ENCODE measurements around the gene QRFPR.
"Not testable (repeated sequence)": the region's sequence is repeated elsewhere in the genome, so short reads cannot be mapped to it uniquely, and the experiment has no call there.

The QRFPR gene

GRCh38 chr4:121380776-121381462, at the start of gene QRFPR:
TSS of gene QRFPR (minus strand) at chr4:121381018. CDS start at chr4:121380647, 371 bp downstream.
- no peak for DNase-seq

- no peak for DNase-seq
These were observed 47.9 kb upstream of the QRFPR start for GRCh38 chr4:121428721-121429120.

DNA sequence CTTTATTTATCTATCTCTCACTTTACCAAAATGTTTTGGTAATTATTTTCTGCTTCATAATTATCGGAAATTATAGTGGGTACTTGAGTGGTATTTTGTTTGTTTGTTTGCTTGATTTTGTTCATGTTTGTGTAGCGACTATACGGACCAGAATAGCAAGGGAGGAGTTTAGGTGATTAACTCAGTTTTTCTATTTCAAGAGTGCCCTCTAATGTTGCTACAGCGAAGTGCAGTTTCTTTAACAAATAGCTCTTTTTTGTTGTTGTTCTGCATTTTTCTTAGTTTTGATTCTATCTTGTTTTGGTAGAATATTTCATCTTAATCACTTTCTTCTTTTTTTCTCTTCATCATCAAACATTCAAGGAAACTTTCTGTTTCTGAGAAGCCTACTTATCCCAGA, 40.8 kb upstream of the QRFPR start:
- no peak for DNase-seq

DNA sequence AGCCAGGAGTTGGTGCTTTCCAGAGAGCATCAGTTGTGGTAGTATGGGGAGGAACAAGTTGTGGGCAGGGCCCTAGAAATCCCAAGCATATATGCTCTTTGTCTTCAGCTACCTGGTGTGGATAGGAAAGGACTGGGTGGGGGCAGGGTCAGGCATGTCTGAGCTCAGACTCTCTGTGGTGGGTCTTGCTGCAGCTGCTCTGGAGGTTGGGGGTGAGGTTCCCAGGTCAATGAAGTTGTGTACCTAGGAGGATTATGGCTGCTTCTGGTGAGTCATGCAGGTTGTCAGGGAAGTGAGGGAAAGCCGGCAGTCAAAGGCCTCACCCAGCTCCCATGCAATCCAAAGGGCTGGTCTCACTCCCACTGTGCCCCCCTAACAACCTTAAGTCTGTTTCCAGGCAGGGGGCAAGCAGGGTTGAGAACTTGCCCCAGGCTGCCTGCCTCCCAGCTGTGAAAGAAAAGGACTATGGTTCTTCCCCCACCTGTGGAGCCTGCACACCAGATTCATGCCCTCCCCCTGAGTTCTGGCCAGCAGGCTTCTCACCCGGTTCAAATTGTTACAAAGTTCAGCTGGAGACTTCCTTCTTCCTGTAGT, 30.4 kb upstream of the QRFPR start:
- no peak for DNase-seq

- DNase-seq: not testable (repeated sequence)
These were observed 27.7 kb upstream of the QRFPR start for GRCh38 chr4:121408567-121408966.

DNA sequence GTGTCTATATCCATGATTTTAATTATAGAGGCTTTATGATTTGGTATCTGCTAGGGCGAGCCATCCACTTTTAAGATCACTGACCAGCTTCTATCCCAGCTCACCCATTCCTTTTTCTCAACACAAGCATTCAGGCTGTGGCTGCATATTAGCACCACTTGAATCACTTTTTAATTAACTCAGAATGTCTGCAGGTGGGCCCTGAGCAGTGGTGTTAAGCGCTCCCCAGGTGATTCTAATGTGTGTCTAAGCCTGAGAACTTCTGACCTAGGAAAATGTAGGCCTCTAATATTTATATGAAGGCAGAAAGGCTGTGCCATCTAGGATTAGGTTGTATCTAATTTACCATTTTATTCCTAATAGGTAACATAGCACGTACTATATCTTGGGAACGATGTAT, 19.8 kb upstream of the QRFPR start:
- no peak for DNase-seq

- DNase-seq: no peak
These were observed 17.3 kb upstream of the QRFPR start for GRCh38 chr4:121397941-121398601.

DNA sequence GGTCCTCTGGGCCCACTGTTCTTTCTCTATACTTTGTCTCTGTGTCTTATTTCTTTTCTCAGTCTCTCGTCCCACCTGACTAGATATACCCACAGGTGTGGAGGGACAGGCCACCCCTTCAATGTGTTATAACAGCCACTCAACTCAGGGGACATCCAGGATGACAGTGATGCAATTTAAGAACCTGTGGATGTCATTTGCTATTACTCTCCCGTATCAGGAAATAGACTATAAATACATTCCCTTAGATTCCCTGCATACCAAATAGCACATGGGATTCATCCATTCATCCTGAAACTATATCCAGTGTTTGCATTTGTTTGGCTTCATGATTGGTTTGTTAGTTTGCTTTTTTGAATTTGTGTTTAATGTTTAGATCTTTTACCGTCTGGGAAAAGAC, 16.6 kb upstream of the QRFPR start:
- DNase-seq: no peak

DNA sequence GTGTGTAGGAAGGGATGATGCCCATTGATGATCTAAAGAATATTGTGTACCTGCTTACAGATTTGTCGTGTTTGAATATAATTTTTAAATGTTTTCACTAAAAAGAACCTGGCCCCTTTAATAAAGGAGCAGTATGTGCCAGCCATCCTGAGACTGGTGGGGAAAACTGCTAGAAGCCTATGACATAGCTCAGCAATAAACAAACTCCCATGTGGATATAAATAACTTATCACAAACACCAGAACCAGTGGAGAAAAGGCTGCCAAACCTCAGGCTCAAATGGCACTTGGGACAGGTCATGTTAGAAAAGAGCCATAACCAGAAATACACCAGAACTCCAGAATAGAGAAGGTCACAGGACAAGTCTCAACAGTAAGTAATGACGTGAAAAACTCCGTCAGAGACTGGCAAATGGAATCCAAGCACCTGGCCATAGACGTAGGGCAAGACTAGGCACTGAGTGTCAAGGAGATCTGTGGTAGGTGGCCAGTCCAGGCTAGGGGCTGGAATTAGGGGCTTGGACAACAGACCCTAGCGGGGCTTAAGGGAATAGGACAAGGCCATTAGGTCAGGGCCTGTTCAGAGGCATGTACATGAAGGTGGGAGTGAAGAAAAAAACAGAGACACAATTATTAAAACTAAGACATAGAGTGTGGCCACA, 11.7 kb upstream of the QRFPR start:
- DNase-seq: no peak

GRCh38 chr4:121390335-121390734, 9.5 kb upstream of the QRFPR start:
- DNase-seq: no peak

GRCh38 chr4:121379276-121379675, 1.5 kb downstream of the QRFPR start:
- no peak for DNase-seq

GRCh38 chr4:121377076-121377475, 3.7 kb downstream of the QRFPR start:
- DNase-seq: no peak

DNA sequence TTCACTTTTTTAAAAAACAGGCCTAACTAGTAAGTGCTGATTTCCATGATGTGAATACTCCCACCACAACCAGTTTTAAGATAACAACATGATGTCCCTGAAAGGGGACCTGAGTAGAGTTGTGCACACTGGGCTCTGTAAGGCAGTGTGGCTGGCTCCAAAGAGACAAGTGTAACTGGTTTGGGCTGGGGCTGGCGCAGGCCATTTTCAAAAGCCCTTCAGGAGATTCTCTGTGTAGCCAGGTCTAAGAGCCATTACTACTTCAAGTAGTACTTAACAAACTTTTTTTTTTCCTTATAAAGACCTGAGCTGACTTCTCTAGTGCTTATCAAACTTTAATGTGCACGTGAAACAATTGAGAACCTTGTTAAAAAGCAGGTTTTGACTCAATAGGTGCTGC, 4.3 kb downstream of the QRFPR start:
- no peak for DNase-seq

- no peak for DNase-seq
These were observed 4.7 kb downstream of the QRFPR start for GRCh38 chr4:121376097-121376496.

- no peak for DNase-seq
These were observed 5.6 kb downstream of the QRFPR start for GRCh38 chr4:121375262-121375661.

DNA sequence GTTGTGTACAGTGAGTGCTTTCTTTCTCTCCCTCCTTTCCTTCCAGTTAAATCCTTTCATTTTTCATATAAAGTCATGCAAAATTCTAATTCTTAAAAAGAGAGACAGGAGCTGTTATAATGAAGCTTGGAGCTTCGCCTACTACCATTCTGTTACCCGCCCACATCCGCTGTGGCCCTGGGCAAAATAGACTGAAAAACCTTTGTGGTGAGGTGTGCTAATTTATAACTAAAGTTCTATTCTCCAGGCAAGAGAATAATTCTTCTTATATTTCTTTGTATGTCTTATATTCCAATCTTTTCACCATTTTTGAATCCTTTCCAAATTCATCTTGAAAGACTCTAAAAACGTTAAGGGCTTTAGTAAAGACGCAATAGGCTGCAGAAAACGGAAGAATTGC, 7.0 kb downstream of the QRFPR start:
- DNase-seq: no peak

GRCh38 chr4:121370729-121371325, 10.0 kb downstream of the QRFPR start:
- DNase-seq: peak; percentile 1

- no peak for DNase-seq
These were observed 20.3 kb downstream of the QRFPR start for GRCh38 chr4:121360495-121360894.

GRCh38 chr4:121358473-121358872, 22.3 kb downstream of the QRFPR start:
- no peak for DNase-seq

DNA sequence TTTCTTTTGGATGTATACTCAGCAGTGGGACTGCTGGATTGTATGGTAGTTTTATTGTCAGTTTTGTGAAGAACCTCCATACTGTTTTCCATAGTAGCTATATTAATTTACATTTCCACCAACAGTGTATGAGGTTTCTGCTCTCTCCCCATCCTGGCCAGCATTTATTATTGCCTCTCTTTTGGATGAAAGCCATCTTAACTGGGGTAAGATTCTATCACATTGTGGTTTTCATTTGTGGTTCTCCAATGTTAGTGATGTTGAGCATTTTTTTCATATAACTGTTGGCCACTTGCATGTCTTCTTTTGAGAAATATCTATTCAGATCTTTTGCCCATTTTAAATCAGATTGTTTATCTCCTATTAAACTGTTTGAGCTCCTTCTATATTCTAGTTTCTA, 27.6 kb downstream of the QRFPR start:
- DNase-seq: no peak

DNA sequence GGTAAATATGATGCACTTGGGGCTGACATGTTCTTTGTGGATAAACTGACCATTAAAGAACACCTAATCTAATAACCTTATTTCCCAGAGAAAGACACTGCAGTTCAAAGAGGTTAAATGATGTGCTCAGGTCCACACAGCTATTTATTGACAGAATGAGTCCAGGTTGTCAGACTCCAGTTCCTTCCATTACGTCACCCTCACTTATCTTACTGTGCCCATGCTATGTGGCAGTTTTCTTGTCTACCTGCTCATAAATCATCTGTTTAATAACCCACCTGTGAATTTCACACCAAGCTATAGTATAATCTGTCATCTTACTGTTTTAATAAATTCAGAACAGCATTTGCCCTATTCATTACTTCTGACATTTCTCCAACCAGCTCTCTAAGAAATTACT, 36.7 kb downstream of the QRFPR start:
- no peak for DNase-seq

- DNase-seq: no peak
These were observed 40.6 kb downstream of the QRFPR start for GRCh38 chr4:121340247-121340646.

GRCh38 chr4:121339824-121340223, 41.0 kb downstream of the QRFPR start:
- no peak for DNase-seq
